Activated CD8-positive, alpha-beta T cell treated with anti-CD3 and anti-CD28 coated beads, Interleukin-2, amount 10 ng/mL, durations not matched to agents 7 days and 5 days (primary cell): Measurements from ENCODE around the gene ASCL2. TPM values are rescaled to one million over a fixed set of nuclear protein-coding genes. Genes with fewer than 3 reads are reported as not detected.
"Not testable (repeated sequence)": the region's sequence is repeated elsewhere in the genome, so short reads cannot be mapped to it uniquely, and the experiment has no call there.

ENCODE experiments used
- ATAC-seq: fragments of 150-1000 bp; cut with Tn5 transposase; one replicate; pipeline ENCODE4 v1.10.0; 2021; ENCODE audit warnings: moderate library complexity
- CTCF ChIA-PET: fragments of 350-600 bp; sonication (Branson Sonifier 250); formaldehyde crosslinking; loops from one replicate; lab custom pipeline; 2021; ENCODE audit warnings: antibody characterized with exemption; lab: Charles Lee
- POLR2A ChIA-PET: fragments of 350-600 bp; sonication (Branson Sonifier 250); formaldehyde crosslinking; loops from one replicate; lab custom pipeline; 2021; ENCODE audit warnings: antibody characterized with exemption; lab: Charles Lee
- DNase-seq: peaks from one replicate; pipeline ENCODE4 v3.0.0-alpha.2; 2020
- H3K27ac Mint-ChIP-seq: one replicate; pipeline ENCODE4 v1.8.0; 2021; ENCODE audit warnings: mild to moderate bottlenecking, mixed read lengths
- H3K27me3 Mint-ChIP-seq: one replicate; pipeline ENCODE4 v1.8.0; 2021; ENCODE audit warnings: low read depth, mixed read lengths
- H3K36me3 Mint-ChIP-seq: one replicate; pipeline ENCODE4 v1.8.0; 2021; ENCODE audit warnings: low read depth, mixed read lengths
- H3K4me1 Mint-ChIP-seq: one replicate; pipeline ENCODE4 v1.8.0; 2021; ENCODE audit warnings: low read depth, mixed read lengths
- H3K4me3 Mint-ChIP-seq: one replicate; pipeline ENCODE4 v1.8.0; 2021; ENCODE audit warnings: mild to moderate bottlenecking, mixed read lengths
- H3K9me3 Mint-ChIP-seq: one replicate; pipeline ENCODE4 v1.8.0; 2022; ENCODE audit warnings: mixed read lengths; ENCODE audit not compliant: insufficient read depth
- total RNA-seq, 2 experiments: library from RNA; stranded (reverse); gene quantifications; one replicate each; pipeline ENCODE4 v1.2.3, GENCODE V29; 2021

ASCL2 gene
- total RNA-seq, 2 experiments from 2014 or later: 0.13 to 0.53 TPM

GRCh38 chr11:2250485-2250884 is 19.9 kb downstream of the ASCL2 start:
- POLR2A ChIA-PET: no interaction called here
- DNase-seq (no peak), ATAC-seq (no peak)
- no peak overlapping the region for H3K27ac Mint-ChIP-seq
- H3K4me3 Mint-ChIP-seq: no peak overlapping the region
- no peaks in the 10 kb centered on the region for H3K36me3 Mint-ChIP-seq
- H3K27me3 Mint-ChIP-seq: peaks cover 4% of the 10 kb centered on the region
- no peaks in the 10 kb centered on the region for H3K9me3 Mint-ChIP-seq
- H3K4me1 Mint-ChIP-seq: no peaks in the 10 kb centered on the region
- CTCF ChIA-PET: interaction anchor here (1.1 kb wide), 1 partner anchor 169 kb away, joined by 3 read pairs; no protein-coding TSS in a partner anchor

- H3K4me3 Mint-ChIP-seq: no peak overlapping the region
- H3K9me3 Mint-ChIP-seq: no peaks in the 10 kb centered on the region
- H3K27ac Mint-ChIP-seq: no peak overlapping the region
- ChIA-PET CTCF (interaction anchor here (0.6 to 1.1 kb wide), 2 partner anchors 83 to 170 kb away, joined by 3 read pairs; no protein-coding TSS in a partner anchor), POLR2A (no interaction called here)
- ATAC-seq (no peak), DNase-seq (no peak)
- no peaks in the 10 kb centered on the region for H3K4me1 Mint-ChIP-seq
- H3K36me3 Mint-ChIP-seq: no peaks in the 10 kb centered on the region
- peaks cover 7% of the 10 kb centered on the region for H3K27me3 Mint-ChIP-seq
Measured at GRCh38 chr11:2250041-2250440, 20.3 kb downstream of the ASCL2 start.

- ChIA-PET POLR2A (no interaction called here), CTCF (interaction anchor here (0.6 to 1.1 kb wide), 2 partner anchors 83 to 170 kb away, joined by 3 read pairs; no protein-coding TSS in a partner anchor)
- DNase-seq: no peak
- ATAC-seq: no peak
- no peak overlapping the region for H3K27ac Mint-ChIP-seq
- peaks cover 14% of the 10 kb centered on the region for H3K27me3 Mint-ChIP-seq
- H3K36me3 Mint-ChIP-seq: no peaks in the 10 kb centered on the region
- no peaks in the 10 kb centered on the region for H3K9me3 Mint-ChIP-seq
- H3K4me3 Mint-ChIP-seq: no peak overlapping the region
- H3K4me1 Mint-ChIP-seq: no peaks in the 10 kb centered on the region
Measured at GRCh38 chr11:2249189-2249916, 21.0 kb downstream of the ASCL2 start.

- ATAC-seq (no peak), DNase-seq (no peak)
- Mint-ChIP-seq H3K9me3 (no peaks in the 10 kb centered on the region), H3K27me3 (peaks cover 16% of the 10 kb centered on the region), H3K4me1 (no peaks in the 10 kb centered on the region), H3K4me3 (no peak overlapping the region), H3K36me3 (no peaks in the 10 kb centered on the region), H3K27ac (no peak overlapping the region)
- ChIA-PET CTCF (no interaction called here), POLR2A (no interaction called here)
Measured at GRCh38 chr11:2248762-2249161, 21.6 kb downstream of the ASCL2 start.

GRCh38 chr11:2248242-2248641 is 22.1 kb downstream of the ASCL2 start:
- H3K9me3 Mint-ChIP-seq: no peaks in the 10 kb centered on the region
- ATAC-seq (no peak), DNase-seq (no peak)
- no peak overlapping the region for H3K27ac Mint-ChIP-seq
- peaks cover 16% of the 10 kb centered on the region for H3K27me3 Mint-ChIP-seq
- CTCF ChIA-PET: interaction anchor here (0.9 kb wide), 1 partner anchor 58 kb away, joined by 3 read pairs; no protein-coding TSS in a partner anchor
- no peaks in the 10 kb centered on the region for H3K36me3 Mint-ChIP-seq
- no peaks in the 10 kb centered on the region for H3K4me1 Mint-ChIP-seq
- no peak overlapping the region for H3K4me3 Mint-ChIP-seq
- POLR2A ChIA-PET: no interaction called here

GRCh38 chr11:2247496-2247895 is 22.9 kb downstream of the ASCL2 start:
- DNase-seq (no peak), ATAC-seq (no peak)
- Mint-ChIP-seq H3K9me3 (no peaks in the 10 kb centered on the region), H3K27me3 (peaks cover 23% of the 10 kb centered on the region), H3K4me3 (no peak overlapping the region), H3K36me3 (no peaks in the 10 kb centered on the region), H3K4me1 (no peaks in the 10 kb centered on the region), H3K27ac (no peak overlapping the region)
- ChIA-PET POLR2A (no interaction called here), CTCF (interaction anchor here (0.9 kb wide), 1 partner anchor 58 kb away, joined by 3 read pairs; no protein-coding TSS in a partner anchor)

- Mint-ChIP-seq H3K27ac (no peak overlapping the region), H3K4me3 (no peak overlapping the region), H3K27me3 (peaks cover 30% of the 10 kb centered on the region), H3K9me3 (peaks cover 10% of the 10 kb centered on the region), H3K4me1 (no peaks in the 10 kb centered on the region), H3K36me3 (no peaks in the 10 kb centered on the region)
- ChIA-PET POLR2A (no interaction called here), CTCF (no interaction called here)
- ATAC-seq: no peak
- no peak for DNase-seq
Measured at GRCh38 chr11:2240834-2241233, 29.6 kb downstream of the ASCL2 start.

GRCh38 chr11:2237457-2238238 is 32.7 kb downstream of the ASCL2 start:
- H3K9me3 Mint-ChIP-seq: peaks cover 10% of the 10 kb centered on the region
- peaks cover 14% of the 10 kb centered on the region for H3K27me3 Mint-ChIP-seq
- no peaks in the 10 kb centered on the region for H3K36me3 Mint-ChIP-seq
- ChIA-PET CTCF (no interaction called here), POLR2A (no interaction called here)
- no peak for ATAC-seq
- no peak overlapping the region for H3K27ac Mint-ChIP-seq
- no peak overlapping the region for H3K4me3 Mint-ChIP-seq
- DNase-seq: no peak
- H3K4me1 Mint-ChIP-seq: no peaks in the 10 kb centered on the region

GRCh38 chr11:2236381-2237134 is 33.8 kb downstream of the ASCL2 start:
- ATAC-seq, H3K4me1 Mint-ChIP-seq, H3K36me3 Mint-ChIP-seq, POLR2A ChIA-PET, H3K9me3 Mint-ChIP-seq, DNase-seq, H3K4me3 Mint-ChIP-seq, CTCF ChIA-PET, H3K27ac Mint-ChIP-seq: not testable (repeated sequence)
- peaks cover 16% of the 10 kb centered on the region for H3K27me3 Mint-ChIP-seq

- no peaks in the 10 kb centered on the region for H3K36me3 Mint-ChIP-seq
- H3K27me3 Mint-ChIP-seq: peaks cover 18% of the 10 kb centered on the region
- H3K4me3 Mint-ChIP-seq: no peak overlapping the region
- CTCF ChIA-PET: no interaction called here
- POLR2A ChIA-PET: no interaction called here
- ATAC-seq: no peak
- H3K9me3 Mint-ChIP-seq: peaks cover 6% of the 10 kb centered on the region
- H3K4me1 Mint-ChIP-seq: no peaks in the 10 kb centered on the region
- DNase-seq: no peak
- H3K27ac Mint-ChIP-seq: no peak overlapping the region
Measured at GRCh38 chr11:2235588-2236326, 34.6 kb downstream of the ASCL2 start.

GRCh38 chr11:2234963-2235362 is 35.4 kb downstream of the ASCL2 start:
- peaks cover 8% of the 10 kb centered on the region for H3K9me3 Mint-ChIP-seq
- no peak overlapping the region for H3K4me3 Mint-ChIP-seq

More at GRCh38 chr11:2234963-2235362, 35.4 kb downstream of the ASCL2 start:
- ChIA-PET POLR2A (no interaction called here), CTCF (no interaction called here)
- no peak overlapping the region for H3K27ac Mint-ChIP-seq
- no peak for ATAC-seq
- no peaks in the 10 kb centered on the region for H3K4me1 Mint-ChIP-seq
- peaks cover 22% of the 10 kb centered on the region for H3K27me3 Mint-ChIP-seq
- no peak for DNase-seq
- H3K36me3 Mint-ChIP-seq: no peaks in the 10 kb centered on the region
